H1 (cell line): ENCODE results near the gene RIN3. TPM values are rescaled to one million over a fixed set of nuclear protein-coding genes. Genes with fewer than 3 reads are reported as not detected.

Source experiments
- CTCF ChIA-PET: fragments of 300-600 bp; sonication (Branson Sonifier 250); formaldehyde crosslinking; loops from one replicate; lab custom pipeline; 2021; ENCODE audit not compliant: partially characterized antibody; lab: Charles Lee
- POLR2A ChIA-PET: fragments of 300-600 bp; sonication (Branson Sonifier 250); formaldehyde crosslinking; loops from one replicate; lab custom pipeline; 2021; ENCODE audit warnings: inconsistent platforms; ENCODE audit not compliant: partially characterized antibody; lab: Charles Lee
- DNase-seq, 2 experiments: peaks; one replicate each; pipeline versions ENCODE4 v3.0.0 to v3.0.0-alpha.2; 2010 to 2022; ENCODE audit warnings: low spot score in 2 of 2, low read depth in 1 of 2, mixed read lengths in 1 of 2
- FAIRE-seq: peaks from 2 replicates; lab custom pipeline; 2011; peaks lifted over from hg19 to GRCh38; lab: Jason Lieb, UNC
- H2AFZ ChIP-seq: 2 replicates; pipeline ENCODE4 v1.8.1; 2012; ENCODE audit warnings: low read length, inconsistent platforms
- H2AK5ac ChIP-seq: 2 replicates; pipeline ENCODE4 v1.6.1; 2013; ENCODE audit warnings: low read depth, low read length
- H2BK120ac ChIP-seq: replicated peaks from 2 replicates; pipeline ENCODE3; 2013; ENCODE audit warnings: low read depth, low read length, inconsistent platforms
- H2BK12ac ChIP-seq: 2 replicates; pipeline ENCODE4 v1.6.1; 2013; ENCODE audit warnings: low read depth, low read length
- H2BK15ac ChIP-seq: 2 replicates; pipeline ENCODE4 v1.6.1; 2013; ENCODE audit warnings: low read length
- H2BK20ac ChIP-seq: 2 replicates; pipeline ENCODE4 v1.6.1; 2013; ENCODE audit warnings: low read length
- H2BK5ac ChIP-seq: 2 replicates; pipeline ENCODE4 v1.6.1; 2013; ENCODE audit warnings: low read depth, low read length
- H3K14ac ChIP-seq: 2 replicates; pipeline ENCODE4 v1.6.1; 2013; ENCODE audit warnings: inconsistent platforms; ENCODE audit not compliant: insufficient read length
- H3K18ac ChIP-seq: 2 replicates; pipeline ENCODE4 v1.6.1; 2013; ENCODE audit warnings: low read length; ENCODE audit errors: extremely low read depth
- H3K23ac ChIP-seq: 2 replicates; pipeline ENCODE4 v1.6.1; 2013; ENCODE audit warnings: inconsistent platforms; ENCODE audit not compliant: insufficient read length
- H3K23me2 ChIP-seq: 2 replicates; pipeline ENCODE4 v1.6.1; 2013; ENCODE audit warnings: low read depth, low read length
- H3K27ac ChIP-seq: 2 replicates; pipeline ENCODE4 v1.6.1; 2011; ENCODE audit warnings: low read depth, low read length, inconsistent platforms
- H3K27me3 ChIP-seq, 4 experiments: replicated peaks in 1 of 4; 1 replicate in 1 of 4; 2 replicates in 3 of 4; pipeline versions ENCODE4 v1.6.1 to v1.8.1; 2011 to 2013; ENCODE audit warnings: low read length in 3 of 4, mild to moderate bottlenecking in 3 of 4, inconsistent platforms in 2 of 4, mixed read lengths in 2 of 4, moderate library complexity in 1 of 4; ENCODE audit not compliant: control insufficient read depth in 3 of 4, insufficient read depth in 3 of 4; ENCODE audit errors: extremely low read depth in 1 of 4
- H3K36me3 ChIP-seq, 4 experiments: 2 replicates each; pipeline versions ENCODE4 v1.6.1 to v1.8.1; 2011 to 2013; ENCODE audit warnings: mild to moderate bottlenecking in 4 of 4, low read length in 3 of 4, moderate library complexity in 2 of 4, control low read depth in 1 of 4, inconsistent platforms in 1 of 4; ENCODE audit not compliant: insufficient read depth in 4 of 4, control insufficient read depth in 2 of 4
- H3K4ac ChIP-seq: replicated peaks from 2 replicates; pipeline ENCODE3; 2013; ENCODE audit warnings: low read length, low read depth, mixed read lengths, inconsistent platforms; ENCODE audit not compliant: insufficient read length
- H3K4me1 ChIP-seq, 4 experiments: replicated peaks in 1 of 4; 1 replicate in 1 of 4; 2 replicates in 3 of 4; pipeline versions ENCODE4 v1.6.1 to v1.8.1; 2011 to 2013; ENCODE audit warnings: low read length in 3 of 4, inconsistent platforms in 2 of 4, mixed read lengths in 1 of 4; ENCODE audit not compliant: insufficient read depth in 4 of 4, control insufficient read depth in 3 of 4
- H3K4me2 ChIP-seq, 2 experiments: 2 replicates each; pipeline versions ENCODE4 v1.6.1 to v1.8.1; 2011 to 2013; ENCODE audit warnings: low read depth in 2 of 2, low read length in 2 of 2, control low read depth in 1 of 2, inconsistent platforms in 1 of 2, mild to moderate bottlenecking in 1 of 2; ENCODE audit not compliant: insufficient read depth in 1 of 2
- H3K4me3 ChIP-seq, 4 experiments: fragments of 200-600, 300-600 bp in 1 of 4; sonication (generic), shearing (Covaris generic), sonication (Bioruptor Twin) in 1 of 4; 2 replicates each; pipeline versions ENCODE4 v1.5.1 to v1.8.1; 2011 to 2016; ENCODE audit warnings: low read length in 4 of 4, low read depth in 3 of 4, control low read depth in 2 of 4, inconsistent platforms in 2 of 4, mild to moderate bottlenecking in 2 of 4, mixed read lengths in 1 of 4, moderate library complexity in 1 of 4; ENCODE audit not compliant: insufficient read depth in 2 of 4; ENCODE audit errors: extremely low read depth in 1 of 4
- H3K56ac ChIP-seq: replicated peaks from 2 replicates; pipeline ENCODE3; 2013; ENCODE audit warnings: low read depth, mild to moderate bottlenecking, mixed read lengths, low read length, inconsistent platforms; ENCODE audit not compliant: insufficient read length
- H3K79me1 ChIP-seq: 2 replicates; pipeline ENCODE4 v1.6.1; 2013; ENCODE audit warnings: low read depth, low read length, control low read depth
- H3K79me2 ChIP-seq, 2 experiments: 2 replicates each; pipeline versions ENCODE4 v1.6.1 to v1.8.1; 2012 to 2013; ENCODE audit warnings: low read length in 2 of 2, mild to moderate bottlenecking in 2 of 2, inconsistent platforms in 1 of 2; ENCODE audit not compliant: insufficient read depth in 2 of 2, control insufficient read depth in 1 of 2
- H3K9ac ChIP-seq, 4 experiments: replicated peaks in 1 of 4; 1 replicate in 1 of 4; 2 replicates in 3 of 4; pipeline versions ENCODE4 v1.6.1 to v1.8.1; 2011 to 2013; ENCODE audit warnings: low read depth in 3 of 4, low read length in 3 of 4, control low read depth in 2 of 4, mild to moderate bottlenecking in 2 of 4, moderate library complexity in 2 of 4, inconsistent platforms in 1 of 4; ENCODE audit errors: extremely low read depth in 1 of 4
- H3K9me3 ChIP-seq, 2 experiments: 2 replicates each; pipeline versions ENCODE4 v1.6.1 to v1.8.1; 2012 to 2013; ENCODE audit warnings: mild to moderate bottlenecking in 2 of 2, moderate library complexity in 2 of 2, control low read depth in 1 of 2, inconsistent platforms in 1 of 2, low read depth in 1 of 2, low read length in 1 of 2, mixed read lengths in 1 of 2; ENCODE audit not compliant: insufficient read depth in 2 of 2
- H4K20me1 ChIP-seq, 2 experiments: replicated peaks in 1 of 2; 2 replicates each; pipeline versions ENCODE3 to v1.8.1; 2011 to 2013; ENCODE audit warnings: inconsistent platforms in 2 of 2, low read length in 2 of 2, mild to moderate bottlenecking in 1 of 2; ENCODE audit not compliant: insufficient read depth in 2 of 2, control insufficient read depth in 1 of 2
- H4K5ac ChIP-seq: 2 replicates; pipeline ENCODE4 v1.6.1; 2013; ENCODE audit warnings: low read length, low read depth, mixed read lengths, inconsistent platforms; ENCODE audit not compliant: insufficient read length
- H4K8ac ChIP-seq: 2 replicates; pipeline ENCODE4 v1.8.0; 2013; ENCODE audit warnings: mild to moderate bottlenecking, moderate library complexity, low read length, inconsistent platforms; ENCODE audit not compliant: insufficient read depth; ENCODE audit errors: extremely low read depth
- H4K91ac ChIP-seq: replicated peaks from 2 replicates; pipeline ENCODE3; 2013; ENCODE audit warnings: low read length, mixed read lengths, inconsistent platforms; ENCODE audit not compliant: insufficient read length
- ATF2 ChIP-seq: IDR thresholded peaks from 2 replicates; pipeline ENCODE4 v1.6.1; 2012; ENCODE audit warnings: low read length, inconsistent platforms
- BRCA1 ChIP-seq: IDR thresholded peaks from 2 replicates; pipeline ENCODE4 v1.6.1; 2012; ENCODE audit warnings: low read depth, low read length, improper control_type of control experiment
- CEBPB ChIP-seq: IDR thresholded peaks from 2 replicates; pipeline ENCODE4 v1.6.1; 2012; ENCODE audit warnings: low read depth, low read length
- CTCF ChIP-seq, 3 experiments: IDR thresholded peaks; 1 replicate in 2 of 3; 2 replicates in 1 of 3; pipeline versions ENCODE4 v1.5.1 to v1.6.1; 2011; ENCODE audit warnings: low read length in 3 of 3, mild to moderate bottlenecking in 3 of 3, inconsistent platforms in 2 of 3, low read depth in 1 of 3, moderate library complexity in 1 of 3; ENCODE audit not compliant: insufficient read depth in 1 of 3; ENCODE audit errors: control extremely low read depth in 1 of 3
- NRF1 ChIP-seq: IDR thresholded peaks from 2 replicates; pipeline ENCODE4 v1.6.1; 2011; ENCODE audit warnings: mild to moderate bottlenecking, low read depth, low read length, improper control_type of control experiment
- RFX5 ChIP-seq: IDR thresholded peaks from 2 replicates; pipeline ENCODE4 v1.6.1; 2011; ENCODE audit warnings: low read depth, low read length, improper control_type of control experiment, borderline replicate concordance
- SAP30 ChIP-seq: fragments of 300-600 bp; sonication (generic); IDR thresholded peaks from 2 replicates; pipeline ENCODE4 v1.7.1; 2012; ENCODE audit warnings: low read length, moderate library complexity, mild to moderate bottlenecking, inconsistent platforms; ENCODE audit not compliant: insufficient read depth, insufficient replicate concordance
- SP1 ChIP-seq: IDR thresholded peaks from 2 replicates; pipeline ENCODE4 v1.6.1; 2011; ENCODE audit warnings: low read depth, low read length
- TCF12 ChIP-seq: IDR thresholded peaks from 2 replicates; pipeline ENCODE4 v1.6.1; 2011; ENCODE audit warnings: low read depth, mild to moderate bottlenecking, low read length
- YY1 ChIP-seq: IDR thresholded peaks from 2 replicates; pipeline ENCODE4 v1.6.1; 2011; ENCODE audit warnings: low read depth, mild to moderate bottlenecking, low read length
- WGBS, 2 experiments: shearing (Covaris generic) in 1 of 2; methylation state at CpG; one replicate each; pipeline versions ENCODE4 v1.1.6 to v1.1.7; 2013 to 2015; ENCODE audit warnings: low lambda C conversion rate in 2 of 2, mixed read lengths in 2 of 2, inconsistent platforms in 1 of 2, low coverage in 1 of 2, missing lambda C conversion rate in 1 of 2; ENCODE audit not compliant: insufficient replicate concordance in 2 of 2, insufficient coverage in 1 of 2, insufficient read length in 1 of 2; ENCODE audit errors: extremely low coverage in 1 of 2, missing lambda C conversion rate in 1 of 2; 5-methylcytosine and 5-hydroxymethylcytosine counted together
- polyA plus RNA-seq, 7 experiments: library from polyadenylated mRNA; depleted of rRNA in 3 of 7; stranded (reverse) in 5 of 7; unstranded in 2 of 7; fragments of >200 nt in 5 of 7; fragments of 200-250 nt in 2 of 7; gene quantifications; 1 replicate in 5 of 7; 2 replicates in 1 of 7; 4 replicates in 1 of 7; pipeline versions ENCODE4 v1.2.1 to v1.2.3, GENCODE V29; 2011 to 2013; ENCODE audit warnings: missing spikeins in 2 of 7, mixed read lengths in 2 of 7
- total RNA-seq: library from RNA; stranded (reverse); fragmentation: NEBNext Ultra II Directional; extraction: Animal tissue kit (Norgen Biotek cat#: 25700); gene quantifications from 2 replicates; pipeline ENCODE4 v1.2.1, GENCODE V29; 2021

Gene RIN3
- total and polyA plus RNA-seq, 2 of the 8 experiments (the other 6 are each of a cell fraction or from before 2014, with no cell fraction given) = 0.59 to 1.5 TPM

DNA sequence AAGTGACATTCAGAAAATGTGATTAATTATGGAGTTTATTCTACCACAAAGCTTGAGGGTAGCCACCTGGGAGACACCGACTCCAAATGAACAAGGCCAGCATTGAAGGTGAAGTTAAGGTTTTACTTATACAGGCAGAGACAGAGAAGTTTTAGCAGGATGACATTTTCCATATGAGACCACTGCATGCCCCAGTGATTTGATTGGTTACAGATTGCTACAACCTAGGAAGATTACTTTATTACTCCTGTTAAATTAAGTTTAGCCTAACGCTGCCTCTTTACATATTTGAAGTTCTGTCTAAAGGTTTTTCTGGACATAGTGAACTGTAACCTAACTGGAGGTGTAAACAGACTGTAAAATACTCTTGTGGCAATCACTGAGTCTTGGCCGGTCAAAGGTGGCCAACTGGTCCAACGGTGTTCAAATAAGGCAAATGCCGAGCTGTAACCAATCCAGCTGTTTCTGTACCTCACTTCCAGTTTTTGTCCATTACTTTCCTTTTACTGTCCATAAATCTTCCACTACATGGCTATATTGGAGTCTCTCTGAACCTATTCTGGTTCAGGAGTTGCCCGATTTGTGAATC is 57.2 kb downstream of the RIN3 start:
- no peaks in the 10 kb centered on the region for H4K20me1 ChIP-seq
- no peaks in the 10 kb centered on the region for H3K79me1 ChIP-seq
- no peak overlapping the region for H3K4ac ChIP-seq
- H4K5ac ChIP-seq = no peak overlapping the region
- peaks cover 3 to 9% (median 6%) of the 10 kb centered on the region in 4 experiments for H3K4me1 ChIP-seq
- no peak overlapping the region for H4K8ac ChIP-seq
- H3K27ac ChIP-seq = no peak overlapping the region
- POLR2A ChIA-PET = no interaction called here
- 92% methylated on average over 6 of the region's 6 CpGs; no CpG with 5 or more reads in 1 of the 2 experiments for WGBS, 2 experiments
- H3K79me2 ChIP-seq = no peaks in the 10 kb centered on the region
- no peak overlapping the region for H2BK15ac ChIP-seq
- no peak overlapping the region for H3K14ac ChIP-seq
- H3K9ac ChIP-seq = no peak overlapping the region
- H2BK12ac ChIP-seq = no peak overlapping the region
- H3K27me3 ChIP-seq = no peaks in the 10 kb centered on the region
- CTCF ChIA-PET = interaction anchor here (1.1 to 1.6 kb wide), 3 partner anchors 16 to 43 kb away, joined by 3 to 4 read pairs (median 3); no protein-coding TSS in a partner anchor
- H2BK120ac ChIP-seq = no peak overlapping the region
- no peaks in the 10 kb centered on the region; a peak in 1 of 4 replicates for H3K9me3 ChIP-seq
- no peak overlapping the region for H3K18ac ChIP-seq
- no peak overlapping the region for H2AK5ac ChIP-seq
- FAIRE-seq (no peak), DNase-seq (no peak)
- no peak overlapping the region for H3K23ac ChIP-seq
- no peaks in the 10 kb centered on the region for H3K23me2 ChIP-seq
- H3K56ac ChIP-seq = no peak overlapping the region
- H2BK20ac ChIP-seq = no peak overlapping the region
- H3K4me3 ChIP-seq = no peak overlapping the region
- H3K4me2 ChIP-seq = no peak overlapping the region
- no peak overlapping the region for H2AFZ ChIP-seq
- H4K91ac ChIP-seq = no peak overlapping the region
- H3K36me3 ChIP-seq = no peaks in the 10 kb centered on the region
- no peak overlapping the region for H2BK5ac ChIP-seq
- TF ChIP-seq RFX5 (no peak), TCF12 (no peak), YY1 (no peak), SAP30 (no peak), BRCA1 (no peak), CEBPB (no peak), SP1 (no peak), CTCF (IDR thresholded peaks at IDR 0.05; ENCODE audit: control extremely low read depth in 1 of 3, insufficient read depth in 1 of 3, low read depth in 1 of 3, low read length in 3 of 3) (no peak), ATF2 (no peak), NRF1 (no peak)
